Hepatocyte (in vitro differentiated cells): ENCODE measurements around the gene INTS3. TPM values are rescaled to one million over a fixed set of nuclear protein-coding genes. Genes with fewer than 3 reads are reported as not detected.

Source experiments
- DNase-seq: peaks from one replicate; pipeline ENCODE4 v3.0.0-alpha.2; 2016; ENCODE audit warnings: low spot score
- H2AFZ ChIP-seq: fragments of 200-600 bp; sonication (generic); 2 replicates; pipeline ENCODE4 v1.6.0; 2016; ENCODE audit warnings: antibody characterized with exemption, mild to moderate bottlenecking
- H3K27ac ChIP-seq: fragments of 200-600 bp; sonication (generic); 2 replicates; pipeline ENCODE4 v1.5.1; 2016; ENCODE audit warnings: mild to moderate bottlenecking
- H3K27me3 ChIP-seq: fragments of 200-600 bp; sonication (generic); 2 replicates; pipeline ENCODE4 v1.6.1; 2016
- H3K36me3 ChIP-seq: fragments of 200-600 bp; sonication (generic); replicated peaks from 2 replicates; pipeline ENCODE4 v1.5.1; 2016; ENCODE audit warnings: low read depth; ENCODE audit not compliant: insufficient read depth
- H3K4me1 ChIP-seq: fragments of 200-600 bp; sonication (generic); 2 replicates; pipeline ENCODE4 v1.5.1; 2016; ENCODE audit warnings: mild to moderate bottlenecking, moderate library complexity; ENCODE audit not compliant: insufficient read depth
- H3K4me2 ChIP-seq: fragments of 200-600 bp; sonication (generic); 2 replicates; pipeline ENCODE4 v1.6.0; 2016
- H3K4me3 ChIP-seq: fragments of 200-600 bp; sonication (generic); 2 replicates; pipeline ENCODE4 v1.5.1; 2016; ENCODE audit warnings: mild to moderate bottlenecking
- H3K79me2 ChIP-seq: fragments of 200-600 bp; sonication (generic); 2 replicates; pipeline ENCODE4 v1.6.0; 2017; ENCODE audit warnings: mild to moderate bottlenecking
- H3K9me2 ChIP-seq: fragments of 200-600 bp; sonication (generic); replicated peaks from 2 replicates; pipeline ENCODE4 v1.6.0; 2017; ENCODE audit warnings: mild to moderate bottlenecking; ENCODE audit not compliant: insufficient read depth
- H3K9me3 ChIP-seq: fragments of 200-600 bp; sonication (generic); 2 replicates; pipeline ENCODE4 v1.5.1; 2016; ENCODE audit warnings: low read depth, mild to moderate bottlenecking
- H4K20me1 ChIP-seq: fragments of 200-600 bp; sonication (generic); 2 replicates; pipeline ENCODE4 v1.6.0; 2016; ENCODE audit warnings: mild to moderate bottlenecking; ENCODE audit not compliant: insufficient read depth, poor library complexity, severe bottlenecking
- CTCF ChIP-seq: fragments of 200-600 bp; sonication (generic); IDR thresholded peaks from 2 replicates; pipeline ENCODE4 v1.5.1; 2016; ENCODE audit warnings: antibody characterized with exemption, mild to moderate bottlenecking; ENCODE audit not compliant: poor library complexity
- EZH2 ChIP-seq: fragments of 200-600 bp; sonication (generic); IDR thresholded peaks from 2 replicates; pipeline ENCODE4 v1.6.1; 2016; ENCODE audit warnings: antibody characterized with exemption, mild to moderate bottlenecking, borderline replicate concordance
- EZH2phosphoT487 ChIP-seq: fragments of 200-600 bp; sonication (generic); IDR thresholded peaks from one replicate; pipeline ENCODE4 v1.6.1; 2018; ENCODE audit warnings: antibody characterized with exemption, mild to moderate bottlenecking, low read depth, moderate library complexity; ENCODE audit not compliant: unreplicated experiment, severe bottlenecking
- WGBS: methylation state at CpG from one replicate; pipeline ENCODE4 v1.1.6; 2016; ENCODE audit warnings: low lambda C conversion rate; ENCODE audit errors: missing lambda C conversion rate; 5-methylcytosine and 5-hydroxymethylcytosine counted together
- polyA plus RNA-seq: library from polyadenylated mRNA; unstranded; fragments of >200 nt; fragmentation: Nextera tagmentation; extraction: Ambion mirVana; gene quantifications from 2 replicates; pipeline ENCODE4 v1.2.1, GENCODE V29; 2016
- total RNA-seq: library from RNA; depleted of rRNA; stranded (reverse); fragments of >200 nt; gene quantifications from 2 replicates; pipeline ENCODE4 v1.2.3, GENCODE V29; 2014

INTS3 gene
- total and polyA plus RNA-seq, 2 experiments from 2014 or later: 37.1 to 42.3 TPM

DNA sequence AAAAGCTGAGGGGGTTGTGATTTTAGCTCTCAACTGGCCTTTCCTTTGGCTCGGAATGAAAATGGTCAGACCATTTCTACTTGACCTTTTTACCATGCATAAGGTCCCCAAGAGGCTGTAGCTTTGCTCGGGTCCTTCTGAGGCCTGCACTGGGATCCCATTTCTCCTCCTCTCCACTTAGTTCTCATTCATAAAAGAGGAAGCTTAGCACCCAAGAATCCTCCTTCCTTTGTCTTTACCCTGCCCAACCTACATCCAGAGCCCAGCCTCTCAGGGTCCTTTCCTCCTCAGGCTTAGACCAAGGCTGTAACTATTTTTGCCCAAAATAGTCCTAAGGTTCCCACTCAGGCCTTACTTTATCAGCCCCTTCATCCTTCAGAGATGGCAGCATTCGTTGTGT, 41.4 kb downstream of the INTS3 start:
- Histone ChIP-seq H3K27ac (peak overlapping the region; percentile 97), H4K20me1 (no peaks in the 10 kb centered on the region), H3K4me2 (no peak overlapping the region), H3K36me3 (no peaks in the 10 kb centered on the region), H3K4me1 (peaks cover 34% of the 10 kb centered on the region), H3K27me3 (no peaks in the 10 kb centered on the region), H3K9me2 (no peaks in the 10 kb centered on the region), H2AFZ (no peak overlapping the region), H3K4me3 (no peak overlapping the region), H3K9me3 (no peaks in the 10 kb centered on the region), H3K79me2 (no peaks in the 10 kb centered on the region)
- no peak for TF ChIP-seq CTCF
- WGBS: 91% methylated on average over 3 of the region's 3 CpGs
- DNase-seq: no peak

- WGBS: 43% methylated on average over 4 of the region's 11 CpGs
- H3K36me3 ChIP-seq: no peaks in the 10 kb centered on the region
Observed at GRCh38 chr1:153770797-153771196, 42.9 kb downstream of the INTS3 start.

GRCh38 chr1:153771261-153771660, 43.4 kb downstream of the INTS3 start:
- Histone ChIP-seq H2AFZ (no peak overlapping the region), H4K20me1 (no peaks in the 10 kb centered on the region), H3K9me3 (no peaks in the 10 kb centered on the region), H3K4me3 (no peak overlapping the region), H3K27ac (no peak overlapping the region), H3K9me2 (no peaks in the 10 kb centered on the region), H3K36me3 (no peaks in the 10 kb centered on the region), H3K4me2 (no peak overlapping the region), H3K4me1 (peaks cover 43% of the 10 kb centered on the region), H3K27me3 (no peaks in the 10 kb centered on the region), H3K79me2 (peaks cover under 1% of the 10 kb centered on the region)
- TF ChIP-seq CTCF (no peak), EZH2phosphoT487 (no peak), EZH2 (no peak)
- 100% methylated on average over 2 of the region's 2 CpGs for WGBS
- no peak for DNase-seq

More at GRCh38 chr1:153770797-153771196, 42.9 kb downstream of the INTS3 start:
- Histone ChIP-seq H3K27me3 (no peaks in the 10 kb centered on the region), H3K4me2 (no peak overlapping the region), H3K27ac (no peak overlapping the region), H3K79me2 (no peaks in the 10 kb centered on the region), H2AFZ (no peak overlapping the region), H3K9me2 (no peaks in the 10 kb centered on the region), H3K4me1 (peaks cover 43% of the 10 kb centered on the region), H4K20me1 (no peaks in the 10 kb centered on the region), H3K9me3 (no peaks in the 10 kb centered on the region), H3K4me3 (no peak overlapping the region)
- TF ChIP-seq CTCF: no peak
- TF ChIP-seq EZH2: no peak
- no peak for TF ChIP-seq EZH2phosphoT487
- no peak for DNase-seq
